ENCODE measurements around the gene JMJD1C.

Gene JMJD1C

GRCh38 chr10:63454631-63455030 lies 11.1 kb downstream of the JMJD1C start:
- H4K20me1 ChIP-seq (ENCODE audit: insufficient read depth, low read length) = no peaks in the 10 kb centered on the region; the same call in 1 of the 2 replicates
- no peaks in the 10 kb centered on the region for H3F3A ChIP-seq (ENCODE audit: insufficient read depth, low read length)
- H3K27ac ChIP-seq (ENCODE audit: low read length) = no peak overlapping the region
- H3K9me3 ChIP-seq (replicated peaks; ENCODE audit: insufficient read depth, low read length) = no peaks in the 10 kb centered on the region
- TF ChIP-seq, protein P1, sequence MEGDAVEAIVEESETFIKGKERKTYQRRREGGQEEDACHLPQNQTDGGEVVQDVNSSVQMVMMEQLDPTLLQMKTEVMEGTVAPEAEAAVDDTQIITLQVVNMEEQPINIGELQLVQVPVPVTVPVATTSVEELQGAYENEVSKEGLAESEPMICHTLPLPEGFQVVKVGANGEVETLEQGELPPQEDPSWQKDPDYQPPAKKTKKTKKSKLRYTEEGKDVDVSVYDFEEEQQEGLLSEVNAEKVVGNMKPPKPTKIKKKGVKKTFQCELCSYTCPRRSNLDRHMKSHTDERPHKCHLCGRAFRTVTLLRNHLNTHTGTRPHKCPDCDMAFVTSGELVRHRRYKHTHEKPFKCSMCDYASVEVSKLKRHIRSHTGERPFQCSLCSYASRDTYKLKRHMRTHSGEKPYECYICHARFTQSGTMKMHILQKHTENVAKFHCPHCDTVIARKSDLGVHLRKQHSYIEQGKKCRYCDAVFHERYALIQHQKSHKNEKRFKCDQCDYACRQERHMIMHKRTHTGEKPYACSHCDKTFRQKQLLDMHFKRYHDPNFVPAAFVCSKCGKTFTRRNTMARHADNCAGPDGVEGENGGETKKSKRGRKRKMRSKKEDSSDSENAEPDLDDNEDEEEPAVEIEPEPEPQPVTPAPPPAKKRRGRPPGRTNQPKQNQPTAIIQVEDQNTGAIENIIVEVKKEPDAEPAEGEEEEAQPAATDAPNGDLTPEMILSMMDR (IDR thresholded peaks at IDR 0.05; ENCODE audit: low read length) = no peak
- TF ChIP-seq EZH2 (optimal IDR thresholded peaks at IDR 0.05; ENCODE audit: low read depth, low read length) = no peak
- TF ChIP-seq EZH2phosphoT487 (IDR thresholded peaks at IDR 0.05; ENCODE audit: low read length) = no peak
- no peak overlapping the region for H3K9ac ChIP-seq (ENCODE audit: low read length)
- no peaks in the 10 kb centered on the region for H3K27me3 ChIP-seq (replicated peaks; ENCODE audit: insufficient read depth, low read length)
- H3K4me3 ChIP-seq (ENCODE audit: low read length) = no peak overlapping the region
- no peak overlapping the region for H3K4me2 ChIP-seq (ENCODE audit: low read depth, low read length)
- H3K9me2 ChIP-seq (replicated peaks; ENCODE audit: insufficient read depth, low read length) = no peaks in the 10 kb centered on the region
- no peak for DNase-seq
- H3K79me2 ChIP-seq (ENCODE audit: low read length) = peaks cover 61% of the 10 kb centered on the region
- no peaks in the 10 kb centered on the region for H3K4me1 ChIP-seq (ENCODE audit: low read length)
- H2AFZ ChIP-seq (ENCODE audit: low read length) = no peak overlapping the region
- no peaks in the 10 kb centered on the region for H3K36me3 ChIP-seq (replicated peaks; ENCODE audit: insufficient read depth, low read length)

GRCh38 chr10:63452524-63452923 lies 13.3 kb downstream of the JMJD1C start:
- DNase-seq = no peak
- no peak overlapping the region for H3K4me2 ChIP-seq (ENCODE audit: low read depth, low read length)
- no peaks in the 10 kb centered on the region for H3K27me3 ChIP-seq (replicated peaks; ENCODE audit: insufficient read depth, low read length)
- H3K27ac ChIP-seq (ENCODE audit: low read length) = no peak overlapping the region
- H3K9ac ChIP-seq (ENCODE audit: low read length) = no peak overlapping the region
- no peaks in the 10 kb centered on the region for H3K36me3 ChIP-seq (replicated peaks; ENCODE audit: insufficient read depth, low read length)
- H3K4me3 ChIP-seq (ENCODE audit: low read length) = no peak overlapping the region
- H3K9me2 ChIP-seq (replicated peaks; ENCODE audit: insufficient read depth, low read length) = no peaks in the 10 kb centered on the region
- no peaks in the 10 kb centered on the region for H3F3A ChIP-seq (ENCODE audit: insufficient read depth, low read length)
- H3K9me3 ChIP-seq (replicated peaks; ENCODE audit: insufficient read depth, low read length) = no peaks in the 10 kb centered on the region
- H3K79me2 ChIP-seq (ENCODE audit: low read length) = peaks cover 53% of the 10 kb centered on the region
- H3K4me1 ChIP-seq (ENCODE audit: low read length) = no peaks in the 10 kb centered on the region
- TF ChIP-seq EZH2 (optimal IDR thresholded peaks at IDR 0.05; ENCODE audit: low read depth, low read length) (no peak), EZH2phosphoT487 (IDR thresholded peaks at IDR 0.05; ENCODE audit: low read length) (no peak)
- TF ChIP-seq, protein P1 (IDR thresholded peaks at IDR 0.05; ENCODE audit: low read length) = no peak
- H2AFZ ChIP-seq (ENCODE audit: low read length) = no peak overlapping the region
- H4K20me1 ChIP-seq (ENCODE audit: insufficient read depth, low read length) = no peaks in the 10 kb centered on the region

DNA sequence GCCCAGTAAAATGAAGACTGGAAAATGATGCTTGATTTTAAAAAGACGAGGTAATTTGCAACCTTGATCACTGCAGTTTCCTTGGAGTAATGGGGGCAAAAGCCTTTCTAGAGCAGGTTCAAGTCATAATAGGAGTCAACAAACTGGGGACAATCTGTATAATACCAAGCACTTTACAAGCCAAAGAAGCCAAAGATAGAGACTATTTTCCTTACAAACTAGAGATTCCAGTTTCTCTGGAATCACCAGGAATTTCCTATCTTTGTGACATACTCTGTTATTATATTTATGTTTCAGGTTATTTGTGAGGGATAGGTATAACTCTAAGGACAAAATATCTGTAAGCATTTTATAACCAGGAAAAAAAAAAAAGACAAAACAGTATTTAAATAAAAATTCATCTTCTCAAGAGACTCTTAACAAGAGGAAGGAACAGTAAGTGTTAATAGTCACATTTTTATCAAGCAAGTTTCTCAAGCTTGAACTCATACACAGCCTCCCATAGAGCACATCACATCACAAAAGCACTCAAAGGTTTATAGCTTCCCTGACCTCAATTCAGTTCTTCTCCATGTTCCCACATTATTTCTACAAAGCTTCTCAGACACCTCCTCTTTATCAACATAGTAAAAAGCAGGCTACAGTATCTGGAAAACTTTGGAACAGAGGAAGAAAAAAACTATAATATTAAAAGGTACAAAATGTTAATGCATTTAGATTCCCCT lies 18.9 kb downstream of the JMJD1C start:
- no peak for DNase-seq
- Histone ChIP-seq H3K4me2 (ENCODE audit: low read depth, low read length) (no peak overlapping the region), H3K9ac (ENCODE audit: low read length) (no peak overlapping the region), H3K9me2 (replicated peaks; ENCODE audit: insufficient read depth, low read length) (no peaks in the 10 kb centered on the region), H3K4me3 (ENCODE audit: low read length) (no peak overlapping the region), H2AFZ (ENCODE audit: low read length) (no peak overlapping the region), H3K36me3 (replicated peaks; ENCODE audit: insufficient read depth, low read length) (no peaks in the 10 kb centered on the region), H3K27ac (ENCODE audit: low read length) (no peak overlapping the region), H4K20me1 (ENCODE audit: insufficient read depth, low read length) (no peaks in the 10 kb centered on the region; the same call in 1 of the 2 replicates), H3F3A (ENCODE audit: insufficient read depth, low read length) (no peaks in the 10 kb centered on the region), H3K27me3 (replicated peaks; ENCODE audit: insufficient read depth, low read length) (no peaks in the 10 kb centered on the region), H3K9me3 (replicated peaks; ENCODE audit: insufficient read depth, low read length) (no peaks in the 10 kb centered on the region), H3K4me1 (ENCODE audit: low read length) (no peaks in the 10 kb centered on the region), H3K79me2 (ENCODE audit: low read length) (peaks cover 70% of the 10 kb centered on the region)
- TF ChIP-seq, protein P1 (IDR thresholded peaks at IDR 0.05; ENCODE audit: low read length) = no peak
- no peak for TF ChIP-seq EZH2phosphoT487 (IDR thresholded peaks at IDR 0.05; ENCODE audit: low read length)
- no peak for TF ChIP-seq EZH2 (optimal IDR thresholded peaks at IDR 0.05; ENCODE audit: low read depth, low read length)

Measured in MM.1S (cell line).